ENCODE measurements around the gene ZDHHC3.

DNA sequence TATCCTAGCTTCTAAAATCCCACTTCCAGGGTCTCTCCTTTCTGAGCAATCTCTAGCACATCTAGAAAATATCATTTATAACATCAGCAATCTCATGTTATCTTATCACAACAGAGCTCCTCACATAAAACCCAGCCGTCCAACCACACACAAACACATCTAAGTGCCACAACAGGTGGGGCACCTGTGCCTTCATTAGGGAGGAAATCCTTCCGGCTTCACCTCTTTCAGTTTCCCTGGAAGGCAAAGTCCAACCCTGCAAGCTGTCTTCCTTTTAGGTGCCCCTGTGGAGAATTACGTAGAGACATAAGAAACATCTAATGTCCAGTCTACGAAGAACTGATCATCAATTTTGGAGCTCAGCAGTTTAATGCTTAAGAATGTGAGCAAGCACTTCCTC lies 1.6 kb downstream of the ZDHHC3 start:
- TF ChIP-seq, protein P1, sequence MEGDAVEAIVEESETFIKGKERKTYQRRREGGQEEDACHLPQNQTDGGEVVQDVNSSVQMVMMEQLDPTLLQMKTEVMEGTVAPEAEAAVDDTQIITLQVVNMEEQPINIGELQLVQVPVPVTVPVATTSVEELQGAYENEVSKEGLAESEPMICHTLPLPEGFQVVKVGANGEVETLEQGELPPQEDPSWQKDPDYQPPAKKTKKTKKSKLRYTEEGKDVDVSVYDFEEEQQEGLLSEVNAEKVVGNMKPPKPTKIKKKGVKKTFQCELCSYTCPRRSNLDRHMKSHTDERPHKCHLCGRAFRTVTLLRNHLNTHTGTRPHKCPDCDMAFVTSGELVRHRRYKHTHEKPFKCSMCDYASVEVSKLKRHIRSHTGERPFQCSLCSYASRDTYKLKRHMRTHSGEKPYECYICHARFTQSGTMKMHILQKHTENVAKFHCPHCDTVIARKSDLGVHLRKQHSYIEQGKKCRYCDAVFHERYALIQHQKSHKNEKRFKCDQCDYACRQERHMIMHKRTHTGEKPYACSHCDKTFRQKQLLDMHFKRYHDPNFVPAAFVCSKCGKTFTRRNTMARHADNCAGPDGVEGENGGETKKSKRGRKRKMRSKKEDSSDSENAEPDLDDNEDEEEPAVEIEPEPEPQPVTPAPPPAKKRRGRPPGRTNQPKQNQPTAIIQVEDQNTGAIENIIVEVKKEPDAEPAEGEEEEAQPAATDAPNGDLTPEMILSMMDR (IDR thresholded peaks at IDR 0.05), result no peak
- no peak for TF ChIP-seq POLR2A (IDR thresholded peaks at IDR 0.05)
